Measurements from ENCODE around the gene FAAP20. TPM values are rescaled to one million over a fixed set of nuclear protein-coding genes. Genes with fewer than 3 reads are reported as not detected.
A peak's percentile ranks its signal among the peaks of the same experiment; 100 is the strongest.
"Not testable (repeated sequence)": the region's sequence is repeated elsewhere in the genome, so short reads cannot be mapped to it uniquely, and the experiment has no call there.

FAAP20 gene
- total and polyA plus RNA-seq, 7 donors: 17.8 to 48.1 (median 22.1) TPM

DNA sequence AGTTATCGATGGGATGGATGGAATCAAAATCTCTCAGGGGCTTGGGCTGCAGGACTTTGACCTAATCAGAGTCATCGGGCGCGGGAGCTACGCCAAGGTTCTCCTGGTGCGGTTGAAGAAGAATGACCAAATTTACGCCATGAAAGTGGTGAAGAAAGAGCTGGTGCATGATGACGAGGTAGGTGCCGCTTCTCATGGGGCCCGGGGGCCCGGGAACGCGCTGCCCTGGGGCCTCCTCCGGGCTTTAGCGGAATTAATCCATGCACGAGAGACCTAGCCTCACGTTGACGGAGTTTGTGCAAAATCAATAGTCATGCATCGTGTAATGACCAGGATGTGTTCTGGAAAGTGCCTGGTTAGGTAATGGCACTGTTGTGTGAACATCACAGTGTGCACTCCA is 43.8 kb downstream of the FAAP20 start:
- H3K27ac ChIP-seq: no peak overlapping the region
- H3K9me3 ChIP-seq: no peaks in the 10 kb centered on the region
- no peaks in the 10 kb centered on the region for H3K36me3 ChIP-seq (ENCODE audit: insufficient read depth in 1 of 2, low read depth in 1 of 2)
- no peaks in the 10 kb centered on the region for H3K4me1 ChIP-seq
- H3K4me3 ChIP-seq: no peak overlapping the region
- 78 to 91% (median 80%) methylated on average over 19 of the region's 19 CpGs for WGBS, 3 donors
- intact Hi-C loops (cut with DNase I): no loop called here
- TF ChIP-seq, protein P1, sequence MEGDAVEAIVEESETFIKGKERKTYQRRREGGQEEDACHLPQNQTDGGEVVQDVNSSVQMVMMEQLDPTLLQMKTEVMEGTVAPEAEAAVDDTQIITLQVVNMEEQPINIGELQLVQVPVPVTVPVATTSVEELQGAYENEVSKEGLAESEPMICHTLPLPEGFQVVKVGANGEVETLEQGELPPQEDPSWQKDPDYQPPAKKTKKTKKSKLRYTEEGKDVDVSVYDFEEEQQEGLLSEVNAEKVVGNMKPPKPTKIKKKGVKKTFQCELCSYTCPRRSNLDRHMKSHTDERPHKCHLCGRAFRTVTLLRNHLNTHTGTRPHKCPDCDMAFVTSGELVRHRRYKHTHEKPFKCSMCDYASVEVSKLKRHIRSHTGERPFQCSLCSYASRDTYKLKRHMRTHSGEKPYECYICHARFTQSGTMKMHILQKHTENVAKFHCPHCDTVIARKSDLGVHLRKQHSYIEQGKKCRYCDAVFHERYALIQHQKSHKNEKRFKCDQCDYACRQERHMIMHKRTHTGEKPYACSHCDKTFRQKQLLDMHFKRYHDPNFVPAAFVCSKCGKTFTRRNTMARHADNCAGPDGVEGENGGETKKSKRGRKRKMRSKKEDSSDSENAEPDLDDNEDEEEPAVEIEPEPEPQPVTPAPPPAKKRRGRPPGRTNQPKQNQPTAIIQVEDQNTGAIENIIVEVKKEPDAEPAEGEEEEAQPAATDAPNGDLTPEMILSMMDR (IDR thresholded peaks at IDR 0.05): no peak
- ATAC-seq: no peak
- DNase-seq: no peak
- H3K27me3 ChIP-seq (ENCODE audit: insufficient read depth in 3 of 3, low read length in 2 of 3): peaks cover 0 to 15% (median 5%) of the 10 kb centered on the region in 3 donors

- H3K4me3 ChIP-seq: no peak overlapping the region
- H3K27me3 ChIP-seq (ENCODE audit: insufficient read depth in 3 of 3, low read length in 2 of 3): peaks cover 0 to 15% (median 3%) of the 10 kb centered on the region in 3 donors
- TF ChIP-seq, protein P1 (IDR thresholded peaks at IDR 0.05): no peak
- ATAC-seq (no peak), DNase-seq (no peak)
- no peak overlapping the region for H3K27ac ChIP-seq
- 59 to 66% (median 60%) methylated on average over 14 of the region's 14 CpGs for WGBS, 3 donors
- H3K4me1 ChIP-seq: no peaks in the 10 kb centered on the region
- no peaks in the 10 kb centered on the region for H3K9me3 ChIP-seq
- intact Hi-C loops (cut with DNase I): no loop called here
- H3K36me3 ChIP-seq (ENCODE audit: insufficient read depth in 1 of 2, low read depth in 1 of 2): no peaks in the 10 kb centered on the region
These were observed 45.9 kb downstream of the FAAP20 start for GRCh38 chr1:2148691-2149090.

DNA sequence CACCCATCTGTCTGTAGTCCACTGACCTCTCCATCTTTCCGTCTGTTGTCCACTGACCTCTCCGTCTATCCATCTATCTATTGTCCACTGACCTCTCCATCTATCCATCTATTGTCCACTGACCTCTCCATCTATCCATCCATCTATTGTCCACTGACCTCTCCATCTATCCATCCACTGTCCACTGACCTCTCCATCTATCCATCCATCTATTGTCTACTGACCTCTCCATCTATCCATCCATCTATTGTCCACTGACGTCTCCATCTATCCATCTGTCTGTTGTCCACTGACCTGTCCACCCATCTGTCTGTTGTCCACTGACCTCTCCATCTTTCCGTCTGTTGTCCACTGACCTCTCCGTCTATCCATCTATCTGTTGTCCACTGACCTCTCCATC is 46.7 kb downstream of the FAAP20 start:
- 94 to 96% (median 96%) methylated on average over 5 of the region's 5 CpGs for WGBS, 3 donors
- H3K27ac ChIP-seq; H3K36me3 ChIP-seq (ENCODE audit: insufficient read depth in 1 of 2, low read depth in 1 of 2); DNase-seq; H3K4me3 ChIP-seq; H3K4me1 ChIP-seq; H3K9me3 ChIP-seq; intact Hi-C loops (cut with DNase I); ATAC-seq: not testable (repeated sequence)
- H3K27me3 ChIP-seq (ENCODE audit: insufficient read depth in 3 of 3, low read length in 2 of 3): peaks cover 0 to 15% (median 3%) of the 10 kb centered on the region in 3 donors

GRCh38 chr1:2146836-2147517 is 47.6 kb downstream of the FAAP20 start:
- 84 to 91% (median 89%) methylated on average over 11 of the region's 11 CpGs for WGBS, 3 donors
- Histone ChIP-seq H3K4me1 (no peaks in the 10 kb centered on the region), H3K36me3 (ENCODE audit: insufficient read depth in 1 of 2, low read depth in 1 of 2) (no peaks in the 10 kb centered on the region), H3K27me3 (ENCODE audit: insufficient read depth in 3 of 3, low read length in 2 of 3) (peaks cover 0 to 15% (median 3%) of the 10 kb centered on the region in 3 donors), H3K9me3 (no peaks in the 10 kb centered on the region), H3K4me3 (no peak overlapping the region), H3K27ac (no peak overlapping the region)
- DNase-seq: no peak
- TF ChIP-seq, protein P1 (IDR thresholded peaks at IDR 0.05): no peak
- ATAC-seq: no peak
- intact Hi-C loops (cut with DNase I): no loop called here

- no peaks in the 10 kb centered on the region for H3K36me3 ChIP-seq (ENCODE audit: insufficient read depth in 1 of 2, low read depth in 1 of 2)
- H3K4me3 ChIP-seq: no peak overlapping the region
- no peak overlapping the region for H3K27ac ChIP-seq
- TF ChIP-seq, protein P1 (IDR thresholded peaks at IDR 0.05): no peak
- DNase-seq (peak in 1 of 2 donors; percentile 1), ATAC-seq (no peak)
- intact Hi-C loops (cut with DNase I): no loop called here
- H3K9me3 ChIP-seq: no peaks in the 10 kb centered on the region
- no peaks in the 10 kb centered on the region for H3K4me1 ChIP-seq
- 77 to 85% (median 78%) methylated on average over 19 of the region's 19 CpGs for WGBS, 3 donors
- peaks cover 0 to 10% (median 3%) of the 10 kb centered on the region in 3 donors for H3K27me3 ChIP-seq (ENCODE audit: insufficient read depth in 3 of 3, low read length in 2 of 3)
These were observed 48.4 kb downstream of the FAAP20 start for GRCh38 chr1:2145946-2146835.

Measured in psoas muscle (tissue), 8 donors.